GM12874 (cell line): ENCODE measurements around the gene TAF13.
A peak's percentile ranks its signal among the peaks of the same experiment; 100 is the strongest.

Source experiments
- TF ChIP-seq, protein P1 (sequence below): IDR thresholded peaks from 2 replicates; pipeline ENCODE4 v1.5.1; 2011; ENCODE audit warnings: low read depth, mild to moderate bottlenecking, control low read depth, low read length, moderate library complexity; ENCODE audit not compliant: insufficient read depth

Gene TAF13

DNA sequence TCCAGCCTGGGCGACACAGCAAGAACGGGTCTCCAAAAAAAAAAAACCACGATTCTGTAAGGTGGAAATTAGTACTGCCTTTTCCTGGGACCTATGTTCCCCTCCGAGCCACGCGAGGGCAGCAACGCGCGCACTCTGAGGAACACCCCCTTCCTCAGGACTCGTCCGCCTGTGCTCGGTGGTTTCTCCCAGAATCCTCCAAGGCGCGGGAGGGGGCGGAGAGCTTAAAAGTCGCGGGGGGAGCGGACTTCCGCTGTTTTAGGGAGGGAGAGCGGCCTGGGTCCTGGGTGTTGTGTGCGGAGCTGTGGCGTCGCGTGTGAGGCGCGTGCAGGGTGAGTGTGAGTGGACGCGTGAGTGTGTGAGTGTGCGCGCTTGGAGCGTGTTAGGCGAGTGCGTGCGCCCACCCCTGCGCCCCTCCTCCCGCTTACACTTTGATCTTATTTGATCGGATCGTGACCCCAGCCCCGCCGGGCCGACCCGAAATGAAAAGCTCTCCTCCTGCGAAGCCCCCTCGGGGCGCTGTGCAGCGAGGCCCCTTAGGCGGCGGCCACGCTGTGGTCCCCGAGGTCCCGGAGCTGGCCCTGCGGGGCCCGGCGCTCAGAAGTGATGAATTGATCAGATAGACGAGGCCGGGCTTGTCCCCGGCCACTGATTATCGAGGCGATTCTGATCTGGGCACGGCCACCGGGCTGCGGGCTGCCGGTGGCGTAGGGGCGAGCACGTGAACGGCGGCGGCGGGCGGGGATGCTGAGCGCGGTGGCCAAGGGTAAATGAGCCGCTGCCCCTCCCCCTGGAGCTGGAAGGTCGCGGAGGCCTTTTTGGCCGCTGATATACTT is 24.4 kb upstream of the TAF13 start:
- TF ChIP-seq, protein P1, sequence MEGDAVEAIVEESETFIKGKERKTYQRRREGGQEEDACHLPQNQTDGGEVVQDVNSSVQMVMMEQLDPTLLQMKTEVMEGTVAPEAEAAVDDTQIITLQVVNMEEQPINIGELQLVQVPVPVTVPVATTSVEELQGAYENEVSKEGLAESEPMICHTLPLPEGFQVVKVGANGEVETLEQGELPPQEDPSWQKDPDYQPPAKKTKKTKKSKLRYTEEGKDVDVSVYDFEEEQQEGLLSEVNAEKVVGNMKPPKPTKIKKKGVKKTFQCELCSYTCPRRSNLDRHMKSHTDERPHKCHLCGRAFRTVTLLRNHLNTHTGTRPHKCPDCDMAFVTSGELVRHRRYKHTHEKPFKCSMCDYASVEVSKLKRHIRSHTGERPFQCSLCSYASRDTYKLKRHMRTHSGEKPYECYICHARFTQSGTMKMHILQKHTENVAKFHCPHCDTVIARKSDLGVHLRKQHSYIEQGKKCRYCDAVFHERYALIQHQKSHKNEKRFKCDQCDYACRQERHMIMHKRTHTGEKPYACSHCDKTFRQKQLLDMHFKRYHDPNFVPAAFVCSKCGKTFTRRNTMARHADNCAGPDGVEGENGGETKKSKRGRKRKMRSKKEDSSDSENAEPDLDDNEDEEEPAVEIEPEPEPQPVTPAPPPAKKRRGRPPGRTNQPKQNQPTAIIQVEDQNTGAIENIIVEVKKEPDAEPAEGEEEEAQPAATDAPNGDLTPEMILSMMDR: peak; percentile 87

DNA sequence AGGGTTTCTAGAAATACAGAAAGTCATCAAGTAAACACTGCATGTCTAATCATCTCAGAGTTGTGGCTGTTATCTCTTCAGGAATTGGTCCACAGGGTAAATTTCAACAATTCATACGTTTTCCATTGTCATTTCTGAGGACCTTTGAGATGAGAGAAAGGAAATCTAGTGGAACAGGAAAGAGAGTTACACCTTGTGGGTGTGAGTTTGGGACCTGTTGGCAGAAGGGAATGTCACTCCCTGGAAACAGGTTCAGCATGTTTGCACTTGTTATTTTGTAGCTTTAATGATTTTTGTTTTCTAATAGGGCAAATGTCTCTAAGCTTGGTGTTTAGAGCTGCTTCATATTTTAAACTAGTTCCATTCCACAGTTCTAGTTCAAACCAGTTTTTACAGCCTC is 20.3 kb upstream of the TAF13 start:
- TF ChIP-seq, protein P1: no peak

DNA sequence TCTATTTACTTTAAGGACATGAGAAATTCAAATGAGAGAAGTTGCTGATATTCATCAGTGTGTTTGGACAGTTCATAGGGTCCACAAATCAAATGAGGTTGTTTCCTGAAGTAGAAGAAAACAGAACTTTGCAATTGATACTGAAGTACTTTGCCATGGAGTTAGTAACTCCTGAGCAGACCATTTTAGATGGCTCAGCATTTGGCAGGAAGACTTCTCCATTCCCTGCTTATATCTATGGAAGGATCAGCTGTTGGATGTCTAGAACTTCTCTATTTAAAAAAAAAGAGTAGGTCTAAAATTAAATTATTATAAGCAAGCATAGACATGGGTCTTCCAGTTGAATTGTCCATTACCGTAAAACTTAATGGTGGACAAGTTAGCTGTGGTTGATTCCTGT is 19.8 kb upstream of the TAF13 start:
- TF ChIP-seq, protein P1: no peak

DNA sequence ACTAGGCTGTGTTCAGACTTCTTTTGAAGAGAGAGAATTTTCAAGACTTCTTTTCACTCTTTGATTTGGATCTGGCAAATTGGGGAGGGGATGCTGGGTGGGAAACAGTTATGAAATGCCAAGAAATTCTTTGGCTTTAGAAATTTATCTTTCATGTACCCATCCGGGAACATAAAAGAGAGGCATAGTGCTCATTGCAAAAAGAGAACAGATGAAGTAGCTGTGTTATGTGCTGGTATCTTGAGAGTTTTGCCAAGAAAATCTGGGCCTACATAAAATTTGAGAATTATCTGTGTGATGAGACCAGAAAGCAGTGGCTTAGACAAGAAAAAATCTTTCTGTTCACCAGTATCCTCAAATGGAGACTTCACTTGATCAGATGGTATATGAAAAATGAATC is 19.1 kb upstream of the TAF13 start:
- TF ChIP-seq, protein P1: no peak

DNA sequence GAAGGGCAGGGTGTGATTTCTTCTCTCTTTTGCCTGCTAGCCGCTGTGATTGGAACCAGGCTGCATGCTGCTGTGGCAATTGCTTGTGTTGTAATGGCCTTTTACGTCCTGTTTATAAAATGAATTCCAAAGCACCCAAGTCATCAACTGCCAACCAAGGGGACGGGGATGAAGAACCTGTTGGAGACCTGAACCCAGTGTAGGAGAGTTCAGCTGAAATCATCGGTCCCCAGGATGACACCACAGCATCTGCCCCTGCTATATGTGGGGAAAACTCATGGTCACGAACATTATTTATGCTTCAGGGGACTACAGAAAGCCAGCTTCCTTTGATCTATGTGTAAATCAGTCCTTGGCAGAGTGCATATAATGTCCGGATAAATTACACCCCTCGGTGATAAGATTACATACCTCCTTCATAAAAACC is 18.6 kb upstream of the TAF13 start:
- TF ChIP-seq, protein P1: no peak

DNA sequence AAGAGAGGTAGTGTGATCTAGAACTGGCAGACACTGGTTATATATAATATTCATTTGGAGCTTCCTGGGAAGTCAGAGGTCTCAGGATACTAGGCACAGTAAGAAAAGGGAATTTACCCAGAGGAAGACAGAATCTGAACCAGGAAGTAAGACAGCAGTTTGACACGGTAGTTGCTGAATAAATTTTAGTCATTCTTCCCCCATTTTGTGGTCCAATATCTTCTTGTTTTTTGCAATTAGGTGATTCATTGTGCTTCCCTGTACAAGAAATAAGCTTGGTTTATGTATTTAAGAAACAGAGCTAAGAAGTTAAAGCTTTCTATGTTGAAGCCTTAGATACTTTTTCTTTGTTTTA is 16.0 kb upstream of the TAF13 start:
- TF ChIP-seq, protein P1: no peak

DNA sequence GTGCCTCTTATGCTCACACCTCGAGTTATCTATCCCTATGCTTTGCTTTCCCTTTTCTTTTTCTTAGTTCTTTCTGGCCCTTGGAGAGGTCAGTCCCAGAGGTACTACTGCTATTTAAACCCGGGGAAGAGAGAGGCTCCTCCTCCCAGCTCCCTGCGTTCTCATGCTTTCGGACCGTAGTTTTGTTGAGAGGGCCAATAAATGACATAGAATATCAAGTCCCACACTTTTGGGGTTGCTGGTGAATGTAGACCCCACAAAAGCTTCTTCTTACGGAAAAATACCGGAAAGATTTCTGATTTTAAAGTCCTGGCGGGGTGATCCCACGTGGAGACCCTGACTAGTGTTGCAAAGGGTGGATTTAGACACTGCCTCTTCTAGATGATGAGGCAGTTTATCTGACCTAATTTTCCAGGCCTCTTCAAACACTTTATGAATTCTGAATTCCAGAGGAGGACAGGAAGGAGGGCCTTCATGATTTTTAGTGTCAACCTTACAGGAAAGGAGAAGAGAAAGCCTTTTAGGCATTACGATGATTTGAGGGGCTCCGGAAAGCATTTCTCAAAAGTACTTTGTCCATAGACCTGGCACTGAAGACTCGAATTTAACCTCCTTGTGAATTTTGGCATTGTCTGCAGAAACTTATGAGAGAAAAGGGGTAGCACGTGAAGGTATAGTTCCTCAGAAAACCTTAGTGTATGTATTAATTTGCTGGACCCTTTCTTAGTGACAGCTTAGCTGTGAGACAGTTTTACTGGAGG is 15.5 kb upstream of the TAF13 start:
- TF ChIP-seq, protein P1: no peak
